Inflammatory macrophage (primary cell): ENCODE measurements around the gene ISYNA1.
A peak's percentile ranks its signal among the peaks of the same experiment; 100 is the strongest.

Source experiments
- DNase-seq, 2 donors: peaks; one replicate each; pipeline ENCODE4 v3.0.0-alpha.2; 2020 to 2022

Gene ISYNA1

GRCh38 chr19:18443406-18443805 lies 5.5 kb upstream of the ISYNA1 start:
- DNase-seq: no peak

DNA sequence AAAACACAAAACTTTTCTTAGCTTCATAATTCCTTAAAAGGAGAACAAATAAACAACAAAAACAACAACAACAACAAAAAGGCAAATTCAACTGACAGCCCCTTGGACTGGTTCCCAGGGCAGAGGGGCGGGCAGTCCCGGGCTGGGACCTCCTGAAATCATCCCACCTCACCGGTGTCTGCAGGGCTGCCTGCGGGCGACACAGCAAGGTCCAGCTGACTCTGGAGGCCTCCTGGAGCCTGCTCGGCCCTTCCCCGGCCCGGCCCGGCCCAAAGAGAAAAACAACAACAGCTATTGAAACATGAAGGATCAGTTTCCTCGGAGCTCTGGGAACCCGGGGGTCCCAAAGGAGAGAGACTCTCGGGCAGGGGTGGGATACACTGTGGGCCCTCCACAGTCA lies 5.0 kb upstream of the ISYNA1 start:
- no peak for DNase-seq

- DNase-seq: no peak
Observed at GRCh38 chr19:18441804-18442788, 4.2 kb upstream of the ISYNA1 start.

GRCh38 chr19:18440936-18441803 lies 3.2 kb upstream of the ISYNA1 start:
- DNase-seq: no peak

DNA sequence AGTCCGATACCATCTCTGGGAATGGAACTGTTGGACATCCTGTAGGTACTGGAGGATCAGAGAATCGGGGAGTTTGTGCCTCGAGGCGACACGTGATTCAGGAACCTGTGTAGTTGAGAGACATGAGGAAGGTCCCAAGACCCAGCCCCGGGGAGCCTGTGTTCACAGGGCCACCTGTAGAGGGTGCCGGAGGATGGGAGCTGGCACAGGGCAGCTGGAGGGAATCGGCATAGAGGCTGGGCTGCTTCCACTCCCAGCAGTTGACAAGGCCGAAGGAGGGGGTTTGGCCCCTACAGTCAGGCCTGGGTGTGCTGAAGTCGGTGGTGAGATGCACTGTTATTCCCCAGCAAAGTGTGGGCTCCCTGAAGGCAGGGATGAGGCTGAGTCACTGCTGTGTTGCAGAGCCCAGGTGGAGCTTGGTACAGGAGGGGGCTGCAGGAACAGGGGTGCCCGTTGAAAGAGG lies 2.5 kb upstream of the ISYNA1 start:
- no peak for DNase-seq

GRCh38 chr19:18439910-18440237 lies 1.9 kb upstream of the ISYNA1 start:
- DNase-seq: no peak

DNA sequence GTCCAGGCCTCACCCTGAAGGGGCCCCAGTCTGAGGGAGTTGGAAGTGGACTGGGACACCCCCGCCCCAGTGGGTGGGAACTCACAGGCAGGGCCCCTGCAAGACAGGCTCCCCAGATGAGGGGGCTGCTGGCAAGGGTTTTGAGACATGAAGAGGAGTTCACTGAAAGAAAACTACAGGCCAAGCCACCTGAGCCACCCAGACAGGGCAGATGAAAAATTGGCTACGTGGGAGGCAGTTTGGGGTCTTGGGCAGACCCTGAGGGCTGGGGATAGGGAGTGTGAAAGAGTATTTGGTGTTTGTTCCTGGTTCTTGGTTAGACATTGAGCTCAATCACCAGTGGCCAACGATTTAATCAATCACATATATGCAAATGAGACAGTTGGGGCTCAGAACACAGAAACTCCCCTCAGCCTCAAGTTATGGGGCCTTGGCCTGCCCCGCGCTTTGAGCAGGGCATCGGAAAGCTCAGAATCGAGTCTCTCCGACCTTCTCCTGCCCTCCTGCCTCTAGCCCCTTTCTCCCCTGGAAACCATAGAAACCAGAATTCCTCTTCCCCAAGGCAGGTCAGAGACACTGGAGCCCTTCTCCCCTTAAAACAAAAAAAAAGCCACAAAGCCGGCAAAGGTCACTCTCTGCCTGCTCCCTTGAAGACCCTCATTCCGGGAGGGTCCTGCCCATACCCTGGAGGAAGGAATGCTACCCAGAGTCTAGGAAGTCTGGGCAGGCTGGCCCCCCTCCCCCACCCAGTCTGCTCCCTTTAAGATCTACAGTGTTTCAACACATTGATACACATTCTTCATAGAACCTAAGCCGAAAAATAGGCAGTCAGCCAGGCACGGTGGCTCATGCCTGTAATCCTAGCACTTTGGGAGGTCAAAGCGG lies 1.3 kb upstream of the ISYNA1 start:
- no peak for DNase-seq

DNA sequence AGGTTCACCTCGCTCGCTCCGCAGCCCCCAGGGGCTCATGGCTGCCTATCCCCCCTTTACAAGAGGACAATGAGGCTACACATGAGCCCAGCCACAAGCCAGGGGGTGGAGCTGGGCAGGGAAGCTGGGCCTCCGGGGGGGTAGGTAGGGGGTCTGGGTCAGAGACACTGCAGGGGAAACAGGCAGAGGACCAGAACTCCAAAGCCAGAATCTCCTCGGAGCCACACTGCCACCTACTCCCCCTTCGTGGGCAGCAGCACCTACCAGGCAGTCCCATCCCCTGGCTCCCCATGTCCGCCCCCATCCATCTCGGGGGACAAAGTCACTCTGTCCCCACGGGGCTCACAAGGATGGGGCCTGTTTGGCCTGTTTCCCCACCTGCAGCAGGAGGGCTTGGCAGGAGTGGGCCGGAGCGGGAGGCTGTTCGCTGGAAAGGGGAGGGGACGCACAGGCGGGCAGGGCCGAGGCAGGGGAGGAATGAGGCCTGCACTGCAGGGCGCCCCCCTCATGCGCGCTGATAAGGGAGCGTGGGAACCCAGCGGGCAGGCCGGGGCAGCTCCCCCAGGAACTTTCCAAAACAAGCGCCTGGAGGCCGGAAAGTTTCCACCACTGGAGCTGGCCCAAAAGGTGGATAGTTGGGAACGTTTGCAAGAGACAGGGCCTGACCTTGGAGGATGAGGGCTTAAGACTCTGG lies 545 bp upstream of the ISYNA1 start:
- no peak for DNase-seq

- DNase-seq: peak in 1 of 2 donors; percentile 71
Observed at GRCh38 chr19:18436671-18437490, 1.1 kb downstream of the ISYNA1 start.

- DNase-seq: peak; percentile 76 to 96
Observed at GRCh38 chr19:18435842-18436670, 1.9 kb downstream of the ISYNA1 start.

DNA sequence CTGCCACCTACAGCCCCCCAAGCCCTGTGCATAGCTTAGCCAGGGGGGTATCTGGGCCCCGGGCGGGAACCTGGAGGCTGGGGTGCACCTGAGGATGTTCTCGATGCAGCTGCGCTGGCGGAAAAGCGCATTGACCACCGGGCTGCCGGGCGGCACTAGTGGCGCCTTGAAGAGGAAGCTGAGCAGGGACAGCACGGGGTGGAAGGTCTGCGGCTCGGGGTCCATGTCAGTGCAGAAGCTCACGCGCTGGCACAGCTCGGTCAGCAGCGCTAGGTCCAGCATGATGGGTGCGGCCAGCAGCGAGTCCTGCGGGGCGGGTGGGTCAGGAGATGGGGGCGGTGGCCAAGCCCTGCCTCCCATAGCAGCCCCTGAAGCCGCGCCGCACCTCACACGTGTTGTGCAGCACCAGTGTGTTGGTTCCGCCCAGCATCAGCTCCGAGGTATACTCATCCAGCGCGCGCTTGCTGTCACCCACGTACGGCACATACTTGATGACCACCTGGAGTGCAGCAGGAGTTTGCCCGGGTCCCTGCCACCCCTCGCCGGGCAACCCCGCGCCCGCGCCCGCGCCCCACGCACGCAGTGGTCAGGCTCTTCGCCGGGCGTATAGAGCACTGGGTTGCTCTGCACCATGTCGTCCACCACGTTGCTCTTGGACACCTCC lies 2.6 kb downstream of the ISYNA1 start:
- peak in 1 of 2 donors; percentile 33 for DNase-seq

GRCh38 chr19:18434411-18435175 lies 3.3 kb downstream of the ISYNA1 start:
- no peak for DNase-seq

GRCh38 chr19:18433735-18434398 lies 4.1 kb downstream of the ISYNA1 start:
- DNase-seq: no peak

GRCh38 chr19:18433015-18433691 lies 4.8 kb downstream of the ISYNA1 start:
- peak in 1 of 2 donors; percentile 74 for DNase-seq

DNA sequence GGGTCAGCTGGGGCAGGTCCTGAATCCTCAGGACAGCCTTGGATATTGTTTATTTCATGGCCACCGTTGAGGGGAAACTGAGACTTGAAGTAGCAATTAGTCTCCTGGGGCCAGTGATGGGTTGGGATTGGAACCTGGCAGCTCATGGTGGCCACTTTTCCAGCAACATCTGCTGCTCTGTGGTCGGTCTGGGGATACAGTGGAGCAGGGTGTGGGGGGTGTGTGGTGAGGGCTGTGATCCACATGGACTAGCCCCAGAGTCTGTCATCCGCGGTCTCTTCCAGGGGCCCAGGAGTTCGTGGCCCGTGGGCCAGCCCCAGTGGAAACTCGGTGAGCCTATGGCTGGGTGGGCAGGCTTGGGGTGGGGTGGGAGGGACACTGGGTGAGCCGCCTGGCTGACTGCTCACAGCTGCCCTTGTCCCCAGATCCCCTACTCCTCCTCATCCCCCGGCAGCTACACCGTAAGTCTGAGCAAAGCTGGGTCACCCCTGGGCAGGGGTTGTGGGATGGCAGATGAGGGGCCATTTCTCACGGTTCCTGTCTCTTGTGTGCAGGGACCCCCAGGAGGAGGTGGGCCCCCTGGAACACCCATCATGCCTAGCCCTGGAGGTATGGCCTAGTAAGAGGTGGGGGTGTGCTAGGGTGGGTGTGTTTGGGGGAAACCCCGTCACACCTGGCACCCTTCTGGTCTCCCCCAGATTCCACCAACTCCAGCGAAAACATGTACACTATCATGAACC lies 5.5 kb downstream of the ISYNA1 start:
- no peak for DNase-seq

DNA sequence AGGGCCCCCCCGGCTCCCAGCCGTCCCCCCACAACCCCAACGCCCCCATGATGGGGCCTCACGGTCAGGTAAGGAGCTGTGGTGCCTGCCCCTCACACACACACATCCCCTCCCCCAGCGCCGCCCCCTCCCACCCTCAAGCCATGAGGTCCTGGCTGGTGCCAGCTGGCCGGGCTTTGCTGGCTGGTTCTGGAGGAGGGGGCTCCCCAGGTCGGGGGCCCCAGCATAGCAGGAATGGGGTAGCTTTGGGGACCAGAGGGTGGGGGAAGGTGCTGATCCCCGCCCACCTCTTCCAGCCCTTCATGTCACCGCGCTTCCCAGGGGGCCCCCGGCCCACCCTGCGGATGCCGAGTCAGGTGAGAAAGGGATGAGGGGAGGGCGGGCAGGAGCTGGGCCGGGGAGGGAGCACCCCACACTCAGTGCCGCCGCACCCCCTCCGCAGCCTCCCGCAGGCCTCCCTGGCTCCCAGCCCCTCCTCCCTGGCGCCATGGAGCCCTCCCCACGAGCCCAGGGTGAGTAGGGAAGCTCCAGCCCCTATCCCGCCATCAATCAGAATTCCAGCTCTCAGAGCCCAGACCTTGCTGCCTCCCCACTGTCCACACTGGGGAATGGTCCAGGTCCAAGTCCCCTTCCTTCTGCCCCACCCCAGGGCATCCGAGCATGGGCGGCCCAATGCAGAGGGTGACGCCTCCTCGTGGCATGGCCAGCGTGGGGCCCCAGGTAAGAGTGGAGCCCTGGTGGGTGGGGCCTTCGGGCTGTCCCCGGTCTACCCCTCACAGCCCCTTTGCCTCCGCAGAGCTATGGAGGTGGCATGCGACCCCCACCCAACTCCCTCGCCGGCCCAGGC lies 6.4 kb downstream of the ISYNA1 start:
- DNase-seq: no peak
